HG03064 (cell line): Measurements from ENCODE around the gene CMSS1.

Experiments
- ATAC-seq: cut with Tn5 transposase; IDR thresholded peaks from one replicate; pipeline ENCODE4 v1.9.1; 2021; ENCODE audit warnings: low read depth; ENCODE audit not compliant: unreplicated experiment

Gene CMSS1

DNA sequence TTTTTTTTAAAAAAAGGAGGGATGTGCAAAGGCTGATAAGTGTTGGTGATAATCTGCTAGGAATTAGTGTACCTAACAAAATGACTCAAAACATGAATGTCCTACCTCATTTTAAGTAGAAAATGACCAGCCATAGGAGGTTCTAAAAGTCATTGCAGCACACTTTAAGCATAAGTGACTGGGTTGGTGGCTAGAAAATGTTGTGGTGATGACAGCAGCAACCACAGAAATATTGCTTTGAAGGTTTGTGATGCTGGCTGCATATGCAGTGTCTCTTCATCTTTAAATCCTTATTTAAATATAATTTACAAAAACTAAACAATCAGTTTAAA is 55.2 kb downstream of the CMSS1 start:
- peak; percentile 41 for ATAC-seq

GRCh38 chr3:99873269-99874102 is 55.8 kb downstream of the CMSS1 start:
- ATAC-seq, result no peak

- no peak for ATAC-seq
These were observed 56.8 kb downstream of the CMSS1 start for GRCh38 chr3:99874237-99875002.

GRCh38 chr3:99875581-99875928 is 57.9 kb downstream of the CMSS1 start:
- ATAC-seq, result no peak

DNA sequence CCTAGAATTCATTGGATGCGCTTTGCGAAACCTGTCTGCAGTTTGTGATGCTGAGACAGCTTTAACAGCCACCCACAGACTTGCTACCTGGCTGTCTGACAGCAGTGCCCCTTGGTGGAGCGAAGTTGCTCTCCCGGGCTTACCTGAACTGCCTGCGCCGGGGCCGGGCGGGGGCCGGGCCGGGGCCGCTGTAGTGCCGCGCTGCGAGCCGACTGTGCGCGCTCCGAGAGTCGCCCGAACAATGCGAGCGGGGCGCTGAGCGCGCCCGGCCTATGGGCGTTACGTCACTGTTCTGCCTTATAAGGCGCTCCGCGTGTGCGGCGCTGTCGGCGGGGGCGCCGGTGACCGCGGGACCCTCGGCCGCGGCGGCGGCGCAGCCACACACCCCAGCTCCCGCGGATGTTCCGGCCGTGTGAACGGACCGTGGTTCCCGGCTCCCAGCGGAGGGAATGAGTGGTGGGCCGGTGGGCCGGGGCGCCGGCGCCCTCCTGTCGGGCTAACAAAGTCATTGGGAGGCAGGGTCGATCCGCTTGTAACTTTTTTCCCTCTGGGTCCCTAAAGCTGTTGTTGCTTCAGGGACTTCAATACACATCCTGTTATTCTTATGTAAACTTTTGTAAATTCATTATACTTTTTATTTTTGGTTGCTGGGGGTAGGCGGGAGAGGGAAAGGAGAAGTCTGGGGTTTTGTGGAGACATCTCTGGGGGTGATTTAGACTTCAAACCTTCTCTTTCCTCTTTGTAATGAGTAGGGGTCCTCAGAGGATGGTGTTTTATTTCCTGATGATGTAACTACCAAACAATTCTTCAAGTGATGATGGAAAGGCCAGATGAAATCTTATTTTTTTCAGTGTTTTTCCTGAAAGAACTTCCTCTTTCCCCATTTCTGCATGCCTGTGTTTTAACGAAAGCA is 58.5 kb downstream of the CMSS1 start:
- peak; percentile 73 for ATAC-seq

DNA sequence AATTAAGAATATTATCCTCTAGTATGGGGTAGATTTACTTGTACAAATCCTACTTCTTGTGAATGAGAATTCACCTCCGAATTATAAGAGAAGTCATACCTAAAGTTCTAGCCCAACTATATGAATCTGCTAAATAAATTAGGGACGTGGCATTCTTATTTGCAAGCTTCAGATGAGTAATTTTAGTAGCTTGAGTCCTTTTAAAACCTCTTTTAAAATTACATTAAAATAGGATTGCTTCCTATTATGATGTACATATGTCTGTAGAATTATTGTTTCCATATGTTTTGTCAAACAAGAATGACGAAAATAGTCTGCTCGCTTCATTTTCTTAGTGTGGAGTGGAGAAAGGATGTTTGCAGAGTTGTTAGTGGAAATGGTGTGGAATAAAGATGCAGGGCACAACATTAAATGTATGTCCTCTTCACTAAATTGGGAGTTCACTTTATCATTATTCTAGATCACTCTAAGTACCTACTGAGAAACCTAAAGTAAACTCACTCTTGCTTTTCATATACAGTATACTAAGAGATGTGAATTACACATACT is 59.4 kb downstream of the CMSS1 start:
- no peak for ATAC-seq

DNA sequence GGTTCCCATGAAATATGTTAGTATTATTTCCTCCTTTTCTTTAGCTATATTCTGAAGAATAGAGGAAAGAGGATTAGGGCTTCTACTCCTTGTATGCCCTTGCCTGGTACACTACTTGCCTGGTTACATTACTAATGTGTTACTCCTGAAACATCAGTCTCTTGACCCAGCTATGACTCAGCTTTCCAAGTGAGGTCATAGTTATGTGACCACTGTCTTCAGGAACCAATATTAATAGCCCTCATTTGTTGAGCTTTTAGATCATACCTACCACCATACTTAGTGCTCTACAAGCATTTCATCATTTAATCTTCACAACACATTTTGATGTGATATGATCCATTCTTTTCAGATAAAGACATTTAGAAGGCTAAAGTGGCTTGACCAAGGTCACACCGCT is 60.3 kb downstream of the CMSS1 start:
- ATAC-seq, result no peak

GRCh38 chr3:99879275-99879674 is 61.6 kb downstream of the CMSS1 start:
- ATAC-seq, result no peak

GRCh38 chr3:99881121-99881524 is 63.5 kb downstream of the CMSS1 start:
- no peak for ATAC-seq

- no peak for ATAC-seq
These were observed 64.9 kb downstream of the CMSS1 start for GRCh38 chr3:99882436-99883137.

- no peak for ATAC-seq
These were observed 65.4 kb downstream of the CMSS1 start for GRCh38 chr3:99883138-99883461.

DNA sequence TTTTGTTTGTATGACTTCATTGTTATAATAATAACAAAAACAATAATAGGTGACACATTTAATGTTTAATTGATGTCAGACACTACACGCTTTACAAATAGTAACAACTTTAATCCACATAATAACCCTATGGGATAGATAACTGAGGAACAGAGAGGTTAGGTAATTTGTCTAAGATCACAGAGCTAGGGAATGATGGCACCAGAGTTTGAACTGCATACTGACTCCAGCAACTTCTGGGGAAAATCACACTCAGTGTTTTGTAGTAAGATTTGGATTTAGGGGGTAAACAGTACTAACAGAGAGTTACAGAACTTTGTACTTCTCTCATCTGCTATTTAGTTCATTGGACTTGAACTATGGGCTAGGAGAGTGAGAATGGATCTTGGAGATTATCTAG is 66.0 kb downstream of the CMSS1 start:
- ATAC-seq, result no peak

GRCh38 chr3:99884484-99884883 is 66.8 kb downstream of the CMSS1 start:
- no peak for ATAC-seq

DNA sequence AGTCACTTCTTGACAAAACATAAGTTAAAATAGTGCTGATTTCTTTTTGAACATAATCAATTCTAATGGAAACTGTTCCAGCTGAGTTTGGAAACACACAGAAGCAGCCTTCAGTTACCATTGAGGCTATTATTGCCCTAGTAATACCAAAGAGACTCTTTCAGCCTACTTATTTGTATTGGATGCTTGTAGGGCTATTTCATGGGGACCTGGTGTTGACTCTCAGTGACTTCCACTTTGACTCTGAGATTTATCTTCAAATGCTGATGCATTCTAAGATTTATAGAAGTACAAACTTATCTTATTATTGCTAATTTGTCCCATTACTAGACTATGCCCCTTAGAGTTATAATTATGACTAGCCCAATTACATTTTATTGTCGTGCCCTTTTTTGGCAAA is 67.4 kb downstream of the CMSS1 start:
- ATAC-seq, result no peak

GRCh38 chr3:99885851-99886250 is 68.2 kb downstream of the CMSS1 start:
- ATAC-seq, result no peak

DNA sequence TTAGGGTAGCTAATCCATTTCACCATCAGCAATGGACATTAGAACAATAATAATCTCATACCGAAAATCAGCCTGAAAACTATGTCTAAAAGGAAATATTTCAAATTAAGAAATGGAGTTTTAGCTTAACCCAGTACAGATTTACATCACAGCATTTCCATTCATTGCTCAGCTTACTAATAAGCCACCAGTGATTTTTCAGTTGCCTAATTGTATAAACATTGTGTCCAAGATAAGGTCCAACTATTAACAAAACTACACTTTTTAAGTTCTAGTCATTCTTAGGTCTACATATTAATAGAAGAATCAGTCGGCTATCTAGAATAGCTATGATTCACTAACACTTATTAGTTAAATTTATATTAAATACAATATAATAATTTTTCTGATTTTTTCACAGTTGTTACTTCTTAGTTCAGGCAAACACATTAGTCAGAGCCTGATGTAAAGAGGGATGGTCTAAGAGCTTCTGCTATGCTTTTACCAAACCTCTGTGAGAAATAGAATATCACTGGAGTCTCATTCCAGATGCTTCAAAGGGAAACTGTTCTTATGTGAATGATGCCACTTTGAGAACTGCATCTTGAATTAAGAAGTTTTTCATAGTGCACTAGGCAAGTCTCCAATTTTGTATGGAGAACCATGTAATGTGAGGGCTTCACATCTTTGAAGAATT is 74.1 kb downstream of the CMSS1 start:
- no peak for ATAC-seq

DNA sequence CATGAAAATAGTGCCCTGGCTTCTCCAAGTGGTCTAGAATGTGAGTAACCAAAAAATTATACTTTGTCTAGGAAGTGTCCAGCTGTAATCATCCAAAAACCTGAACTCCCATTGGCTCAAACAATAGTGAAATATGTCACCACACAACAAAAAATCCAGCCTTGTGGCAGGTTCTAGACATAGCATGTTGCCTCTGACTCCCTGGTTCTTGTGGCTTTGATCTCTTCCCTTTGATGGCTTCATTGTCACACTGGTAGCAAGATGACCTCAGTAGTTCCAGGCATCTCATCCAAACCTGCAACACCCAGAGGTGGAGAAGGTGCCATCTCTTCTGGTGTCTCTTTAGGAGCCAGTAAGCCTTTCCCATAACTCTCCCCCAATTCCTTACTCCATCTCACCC is 74.7 kb downstream of the CMSS1 start:
- ATAC-seq, result no peak

DNA sequence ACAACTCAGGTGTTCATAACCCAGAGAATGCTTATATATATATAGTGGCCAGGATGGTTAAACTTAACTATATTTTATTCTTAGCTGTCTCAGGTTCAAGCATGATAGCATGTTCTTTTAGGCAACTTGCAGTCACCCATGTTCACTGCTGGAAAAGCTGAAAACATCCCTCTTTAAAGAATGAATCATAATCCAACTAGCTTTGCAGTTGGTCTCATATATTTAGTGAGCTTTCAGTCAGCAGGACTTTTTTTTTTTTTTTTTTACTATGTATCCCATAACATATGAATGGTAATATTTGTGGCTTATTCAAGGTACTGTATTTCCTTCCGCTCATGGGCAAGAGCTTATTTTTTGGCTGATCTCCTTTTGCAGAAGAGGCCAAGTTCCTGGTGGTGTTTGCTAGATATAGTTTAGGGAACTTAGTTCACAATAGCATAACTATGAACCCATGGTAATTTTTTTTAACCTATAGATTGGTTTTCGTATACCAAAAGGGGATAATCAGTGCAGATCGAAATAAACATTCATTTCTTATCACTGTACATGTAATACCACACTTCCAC is 77.6 kb downstream of the CMSS1 start:
- ATAC-seq, result no peak

- no peak for ATAC-seq
These were observed 78.2 kb downstream of the CMSS1 start for GRCh38 chr3:99895703-99896441.
